SK-N-SH (cell line): ENCODE results near the gene PSMG4. TPM values are rescaled to one million over a fixed set of nuclear protein-coding genes. Genes with fewer than 3 reads are reported as not detected.

Source experiments
- CTCF ChIA-PET: fragments of 300-600, 350-600 bp; formaldehyde crosslinking; extraction: SDS; loops from one replicate; lab custom pipeline; 2021; lab: Yijun Ruan, JAX
- POLR2A ChIA-PET: fragments of 350-600 bp; sonication (Branson Sonifier 250); formaldehyde crosslinking; extraction: SDS; loops from one replicate; lab custom pipeline; 2020; ENCODE audit warnings: antibody characterized with exemption, inconsistent platforms; lab: Yijun Ruan, JAX
- DNase-seq: peaks from one replicate; pipeline ENCODE4 v3.0.0; 2012
- H2AFZ ChIP-seq: fragments of 200-600 bp; sonication (generic); 2 replicates; pipeline ENCODE4 v1.8.1; 2016; ENCODE audit warnings: antibody characterized with exemption, mild to moderate bottlenecking, low read depth
- H3F3A ChIP-seq: fragments of 200-600 bp; sonication (generic); replicated peaks from 2 replicates; pipeline ENCODE3; 2016; ENCODE audit warnings: antibody characterized with exemption, mild to moderate bottlenecking; ENCODE audit not compliant: insufficient read depth
- H3K27ac ChIP-seq, 2 experiments: fragments of 200-500 bp in 1 of 2; fragments of 200-600 bp in 1 of 2; sonication (Bioruptor generic) in 1 of 2; sonication (generic), shearing (Covaris generic) in 1 of 2; 2 replicates each; pipeline versions ENCODE4 v1.5.1 to v1.6.1; 2014 to 2016; ENCODE audit warnings: low read depth in 2 of 2, inconsistent platforms in 1 of 2, low read length in 1 of 2, mild to moderate bottlenecking in 1 of 2, mixed read lengths in 1 of 2
- H3K27me3 ChIP-seq: fragments of 200-600 bp; sonication (generic), shearing (Covaris generic); 2 replicates; pipeline ENCODE4 v1.6.1; 2016; ENCODE audit warnings: mixed run types; ENCODE audit not compliant: insufficient read depth
- H3K36me3 ChIP-seq, 2 experiments: fragments of 200-500 bp in 1 of 2; fragments of 200-600 bp in 1 of 2; sonication (Bioruptor generic) in 1 of 2; sonication (generic) in 1 of 2; replicated peaks in 1 of 2; 2 replicates each; pipeline versions ENCODE3 to v1.5.1; 2014 to 2016; ENCODE audit warnings: low read length in 1 of 2, mild to moderate bottlenecking in 1 of 2; ENCODE audit not compliant: insufficient read depth in 2 of 2, control insufficient read depth in 1 of 2
- H3K4me1 ChIP-seq, 2 experiments: fragments of 200-500 bp in 1 of 2; fragments of 200-600 bp in 1 of 2; sonication (Bioruptor generic) in 1 of 2; sonication (generic), shearing (Covaris generic) in 1 of 2; 2 replicates each; pipeline versions ENCODE4 v1.5.1 to v1.6.1; 2014 to 2016; ENCODE audit warnings: low read depth in 1 of 2, low read length in 1 of 2, mixed run types in 1 of 2; ENCODE audit not compliant: insufficient read depth in 2 of 2, control insufficient read depth in 1 of 2
- H3K4me2 ChIP-seq: fragments of 200-600 bp; sonication (generic), shearing (Covaris generic); 2 replicates; pipeline ENCODE4 v1.6.1; 2017; ENCODE audit warnings: mixed run types
- H3K4me3 ChIP-seq, 2 experiments: fragments of 200-500 bp in 1 of 2; fragments of 200-600 bp in 1 of 2; sonication (Bioruptor generic) in 1 of 2; sonication (generic), shearing (Covaris generic) in 1 of 2; 2 replicates each; pipeline versions ENCODE4 v1.5.1 to v1.8.1; 2014 to 2016; ENCODE audit warnings: low read depth in 2 of 2, inconsistent platforms in 1 of 2, low read length in 1 of 2, mild to moderate bottlenecking in 1 of 2, mixed read lengths in 1 of 2, moderate library complexity in 1 of 2
- H3K79me2 ChIP-seq: fragments of 200-600 bp; sonication (generic); 2 replicates; pipeline ENCODE4 v1.8.1; 2017; ENCODE audit warnings: mild to moderate bottlenecking; ENCODE audit not compliant: insufficient read depth
- H3K9ac ChIP-seq: fragments of 200-600 bp; sonication (generic); 2 replicates; pipeline ENCODE4 v1.6.1; 2017; ENCODE audit warnings: mixed run types
- H3K9me2 ChIP-seq: fragments of 200-600 bp; sonication (generic); 2 replicates; pipeline ENCODE4 v1.6.1; 2017; ENCODE audit warnings: mixed run types
- H3K9me3 ChIP-seq: fragments of 200-600 bp; sonication (generic); 2 replicates; pipeline ENCODE4 v1.6.1; 2017; ENCODE audit warnings: mixed run types, mild to moderate bottlenecking, moderate library complexity
- H4K20me1 ChIP-seq: fragments of 200-600 bp; sonication (generic); 2 replicates; pipeline ENCODE4 v1.6.1; 2017; ENCODE audit warnings: mild to moderate bottlenecking, mixed run types; ENCODE audit not compliant: insufficient read depth
- CHD2 ChIP-seq: fragments of 150-350 bp; IDR thresholded peaks from 2 replicates; pipeline ENCODE4 v1.6.1; 2018; ENCODE audit warnings: low read length; ENCODE audit not compliant: partially characterized antibody
- CTCF ChIP-seq: fragments of 200-600 bp; sonication (generic); IDR thresholded peaks from 2 replicates; pipeline ENCODE4 v1.6.1; 2017; ENCODE audit warnings: antibody characterized with exemption, mild to moderate bottlenecking, moderate library complexity
- ELF1 ChIP-seq: IDR thresholded peaks from 2 replicates; pipeline ENCODE4 v1.4.0; 2012
- EP300 ChIP-seq, 2 experiments: IDR thresholded peaks; 2 replicates each; pipeline versions ENCODE4 v1.4.0 to v1.6.1; 2012; ENCODE audit warnings: borderline replicate concordance in 1 of 2, low read depth in 1 of 2, low read length in 1 of 2
- PBX3 ChIP-seq: IDR thresholded peaks from 2 replicates; pipeline ENCODE4; 2012
- RAD21 ChIP-seq: IDR thresholded peaks from 2 replicates; pipeline ENCODE4 v1.6.1; 2012; ENCODE audit warnings: mild to moderate bottlenecking, low read length
- RCOR1 ChIP-seq: fragments of 150-350 bp; IDR thresholded peaks from 2 replicates; pipeline ENCODE4 v1.6.1; 2017; ENCODE audit warnings: antibody characterized with exemption, low read length
- REST ChIP-seq: IDR thresholded peaks from 2 replicates; pipeline ENCODE4 v1.6.1; 2012; ENCODE audit warnings: mild to moderate bottlenecking, low read depth, low read length, moderate library complexity
- RXRA ChIP-seq: IDR thresholded peaks from 2 replicates; pipeline ENCODE4 v1.4.0; 2012; ENCODE audit warnings: low read depth, mild to moderate bottlenecking, borderline replicate concordance
- SMC3 ChIP-seq: IDR thresholded peaks from 2 replicates; pipeline ENCODE4 v1.6.1; 2012; ENCODE audit warnings: low read depth, low read length, improper control_type of control experiment
- TCF12 ChIP-seq: IDR thresholded peaks from 2 replicates; pipeline ENCODE4 v1.4.0; 2012
- USF1 ChIP-seq: IDR thresholded peaks from 2 replicates; pipeline ENCODE4 v1.4.0; 2012; ENCODE audit warnings: low read depth, borderline replicate concordance
- USF2 ChIP-seq: fragments of 150-350 bp; IDR thresholded peaks from 2 replicates; pipeline ENCODE4 v1.6.1; 2017; ENCODE audit warnings: antibody characterized with exemption, low read length, low read depth, borderline replicate concordance
- YY1 ChIP-seq: IDR thresholded peaks from 2 replicates; pipeline ENCODE4 v1.4.0; 2012; ENCODE audit warnings: low read depth, mild to moderate bottlenecking
- WGBS: methylation state at CpG from one replicate; pipeline ENCODE4 v1.1.6; 2017; ENCODE audit warnings: low lambda C conversion rate; 5-methylcytosine and 5-hydroxymethylcytosine counted together
- polyA plus RNA-seq, 3 experiments: library from polyadenylated mRNA; depleted of rRNA; stranded (reverse); fragments of >200 nt; gene quantifications; 2 replicates each; pipeline ENCODE4 v1.2.3, GENCODE V29; 2012

PSMG4 gene
- polyA plus RNA-seq, 1 of the 3 experiments (the other 2 are of a cell fraction), result 61.3 TPM

GRCh38 chr6:3235486-3235885 is 23.3 kb upstream of the PSMG4 start:
- H4K20me1 ChIP-seq, result no peaks in the 10 kb centered on the region
- H2AFZ ChIP-seq, result no peak overlapping the region
- H3K36me3 ChIP-seq, result no peaks in the 10 kb centered on the region
- ChIA-PET POLR2A (no interaction called here), CTCF (interaction anchor here (6.3 to 9.6 kb wide), 2 partner anchors 11 to 16 kb away, joined by 25 to 63 read pairs; no protein-coding TSS in a partner anchor)
- H3K9me3 ChIP-seq, result no peaks in the 10 kb centered on the region
- no peak overlapping the region for H3K9ac ChIP-seq
- peaks cover 0 to 7% of the 10 kb centered on the region in 2 experiments; a peak in 3 of 4 replicates for H3K4me1 ChIP-seq
- TF ChIP-seq REST (no peak), EP300 (IDR thresholded peaks at IDR 0.05; ENCODE audit: borderline replicate concordance in 1 of 2, low read depth in 1 of 2, low read length in 1 of 2) (no peak), RCOR1 (no peak), CHD2 (no peak), ELF1 (no peak), TCF12 (no peak), USF1 (no peak), USF2 (no peak), YY1 (no peak), SMC3 (no peak), CTCF (no peak), PBX3 (no peak), RXRA (no peak), RAD21 (no peak)
- no peaks in the 10 kb centered on the region for H3K79me2 ChIP-seq
- no peaks in the 10 kb centered on the region for H3K27me3 ChIP-seq
- H3K27ac ChIP-seq, result no peak overlapping the region
- H3K9me2 ChIP-seq, result no peaks in the 10 kb centered on the region
- H3K4me2 ChIP-seq, result no peak overlapping the region
- DNase-seq, result no peak
- WGBS, result 95% methylated on average over 2 of the region's 2 CpGs
- no peak overlapping the region for H3K4me3 ChIP-seq
- H3F3A ChIP-seq, result peaks cover 14% of the 10 kb centered on the region
